H7 (cell line): ENCODE data around the gene RNF40. TPM values are rescaled to one million over a fixed set of nuclear protein-coding genes. Genes with fewer than 3 reads are reported as not detected.

Experiments
- DNase-seq: peaks from one replicate; pipeline ENCODE4 v3.0.0; 2012
- H3K27me3 ChIP-seq: 2 replicates; pipeline ENCODE4 v1.6.0; 2011; ENCODE audit warnings: mild to moderate bottlenecking, low read length; ENCODE audit not compliant: control insufficient read depth, insufficient read depth
- H3K36me3 ChIP-seq: replicated peaks from 2 replicates; pipeline ENCODE4 v1.5.1; 2011; ENCODE audit warnings: low read length; ENCODE audit not compliant: control insufficient read depth, insufficient read depth
- H3K4me3 ChIP-seq: 2 replicates; pipeline ENCODE4 v1.5.1; 2011; ENCODE audit warnings: low read depth, mild to moderate bottlenecking, control low read depth, low read length, moderate library complexity; ENCODE audit not compliant: insufficient read depth
- total RNA-seq: library from RNA; depleted of rRNA; stranded (reverse); fragments of >200 nt; shearing (Covaris generic); gene quantifications from 2 replicates; pipeline ENCODE4 v1.2.3, GENCODE V29; 2014

RNF40 gene
- total RNA-seq, 1 experiment from 2014 or later, result 72.6 TPM

DNA sequence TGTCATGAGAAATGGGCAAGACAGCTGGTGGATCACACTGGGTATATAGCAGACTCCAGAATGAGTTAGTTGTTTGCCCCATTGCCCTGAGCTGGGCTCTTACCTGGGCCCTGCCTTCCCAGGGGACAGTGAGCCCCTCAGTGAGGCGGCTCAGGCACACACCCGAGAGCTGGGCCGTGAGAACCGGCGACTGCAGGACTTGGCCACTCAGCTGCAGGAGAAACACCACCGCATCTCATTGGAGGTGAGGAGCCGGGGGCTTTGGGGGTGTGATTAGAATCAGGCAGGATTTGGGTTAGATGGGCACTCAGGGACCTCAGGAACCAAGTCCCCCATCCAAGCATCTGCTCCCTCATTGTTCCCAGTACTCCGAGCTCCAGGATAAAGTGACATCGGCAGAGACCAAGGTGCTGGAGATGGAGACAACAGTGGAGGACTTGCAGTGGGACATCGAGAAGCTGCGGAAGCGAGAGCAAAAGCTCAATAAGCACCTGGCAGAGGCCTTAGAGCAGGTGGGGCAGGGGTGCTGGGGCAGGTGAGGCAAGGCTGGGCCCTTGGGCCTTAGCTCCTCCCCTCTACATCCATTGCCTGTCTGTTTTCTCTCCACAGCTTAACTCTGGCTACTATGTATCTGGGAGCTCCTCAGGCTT, 2.8 kb downstream of the RNF40 start:
- no peak overlapping the region for H3K4me3 ChIP-seq
- no peaks in the 10 kb centered on the region for H3K27me3 ChIP-seq
- DNase-seq, result no peak
- H3K36me3 ChIP-seq, result peaks cover 57% of the 10 kb centered on the region

- H3K4me3 ChIP-seq, result no peak overlapping the region
- peaks cover 62% of the 10 kb centered on the region for H3K36me3 ChIP-seq
- H3K27me3 ChIP-seq, result no peaks in the 10 kb centered on the region
- DNase-seq, result no peak
These were observed 4.2 kb downstream of the RNF40 start for GRCh38 chr16:30766206-30766932.

DNA sequence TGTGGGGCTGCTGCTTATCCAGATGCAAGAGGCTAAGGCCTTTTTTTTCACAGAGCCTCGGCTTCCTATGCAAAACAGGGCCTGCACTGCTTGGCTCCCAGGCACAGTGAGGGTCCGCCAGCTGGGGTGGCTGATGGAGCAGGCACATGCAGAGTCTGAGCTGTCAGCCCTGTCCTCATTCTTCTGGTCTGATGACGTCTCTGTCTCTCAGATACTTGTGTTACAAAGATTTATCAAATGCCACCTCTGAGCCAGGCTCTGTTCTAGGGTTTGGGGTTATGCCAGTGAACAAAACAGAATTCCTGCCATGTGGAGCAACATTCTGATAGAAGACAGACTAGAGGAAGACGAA, 4.8 kb downstream of the RNF40 start:
- DNase-seq, result no peak
- H3K4me3 ChIP-seq, result no peak overlapping the region
- no peaks in the 10 kb centered on the region for H3K27me3 ChIP-seq
- H3K36me3 ChIP-seq, result peaks cover 66% of the 10 kb centered on the region

DNA sequence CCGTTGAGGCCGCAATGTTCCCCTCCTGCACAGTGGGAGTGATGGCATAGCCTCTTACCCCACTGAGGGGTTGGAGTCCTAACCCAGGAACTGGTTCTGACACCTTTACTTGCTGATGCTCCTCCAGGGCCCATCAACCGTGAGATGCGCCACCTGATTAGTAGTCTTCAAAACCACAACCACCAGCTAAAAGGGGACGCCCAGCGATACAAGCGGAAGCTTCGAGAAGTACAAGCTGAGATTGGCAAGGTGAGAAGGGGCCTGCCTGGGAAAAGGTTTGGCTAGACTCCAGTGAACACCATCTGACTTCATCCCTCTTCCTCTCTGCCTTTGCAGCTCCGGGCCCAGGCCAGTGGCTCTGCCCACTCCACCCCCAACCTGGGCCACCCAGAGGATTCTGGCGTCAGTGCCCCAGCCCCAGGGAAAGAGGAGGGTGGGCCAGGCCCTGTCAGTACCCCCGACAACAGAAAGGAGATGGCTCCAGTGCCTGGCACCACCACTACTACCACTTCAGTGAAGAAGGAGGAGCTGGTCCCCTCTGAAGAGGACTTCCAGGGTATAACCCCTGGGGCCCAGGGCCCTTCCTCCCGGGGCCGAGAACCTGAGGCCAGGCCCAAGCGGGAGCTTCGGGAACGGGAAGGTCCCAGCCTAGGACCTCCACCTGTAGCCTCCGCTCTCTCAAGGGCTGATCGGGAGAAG, 5.8 kb downstream of the RNF40 start:
- Histone ChIP-seq H3K36me3 (peaks cover 75% of the 10 kb centered on the region), H3K27me3 (no peaks in the 10 kb centered on the region), H3K4me3 (no peak overlapping the region)
- no peak for DNase-seq

DNA sequence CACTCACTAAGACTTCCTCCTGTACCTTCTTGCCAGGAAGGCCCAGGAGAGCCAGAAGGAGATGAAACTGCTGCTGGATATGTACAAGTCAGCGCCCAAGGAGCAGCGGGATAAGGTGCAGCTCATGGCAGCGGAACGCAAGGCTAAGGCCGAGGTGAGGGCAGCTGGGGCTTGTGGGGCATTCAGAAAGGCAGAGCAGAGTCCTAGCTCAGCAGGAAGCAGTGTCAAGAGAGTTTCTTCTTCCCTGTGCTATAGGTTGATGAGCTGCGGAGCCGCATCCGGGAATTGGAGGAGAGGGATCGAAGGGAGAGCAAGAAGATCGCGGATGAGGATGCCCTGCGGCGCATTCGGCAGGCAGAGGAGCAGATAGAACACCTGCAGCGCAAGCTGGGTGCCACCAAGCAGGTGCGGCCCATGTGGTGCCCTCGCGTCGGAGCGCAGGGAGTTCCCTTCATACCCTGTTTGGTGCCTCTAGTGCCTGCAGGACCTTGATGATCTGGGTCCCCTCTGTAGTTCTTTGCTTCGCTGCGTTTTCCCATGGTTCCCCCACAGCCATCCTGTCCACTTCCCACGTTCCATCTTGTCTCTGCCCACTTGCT, 6.6 kb downstream of the RNF40 start:
- Histone ChIP-seq H3K36me3 (peaks cover 74% of the 10 kb centered on the region), H3K27me3 (no peaks in the 10 kb centered on the region), H3K4me3 (no peak overlapping the region)
- no peak for DNase-seq

DNA sequence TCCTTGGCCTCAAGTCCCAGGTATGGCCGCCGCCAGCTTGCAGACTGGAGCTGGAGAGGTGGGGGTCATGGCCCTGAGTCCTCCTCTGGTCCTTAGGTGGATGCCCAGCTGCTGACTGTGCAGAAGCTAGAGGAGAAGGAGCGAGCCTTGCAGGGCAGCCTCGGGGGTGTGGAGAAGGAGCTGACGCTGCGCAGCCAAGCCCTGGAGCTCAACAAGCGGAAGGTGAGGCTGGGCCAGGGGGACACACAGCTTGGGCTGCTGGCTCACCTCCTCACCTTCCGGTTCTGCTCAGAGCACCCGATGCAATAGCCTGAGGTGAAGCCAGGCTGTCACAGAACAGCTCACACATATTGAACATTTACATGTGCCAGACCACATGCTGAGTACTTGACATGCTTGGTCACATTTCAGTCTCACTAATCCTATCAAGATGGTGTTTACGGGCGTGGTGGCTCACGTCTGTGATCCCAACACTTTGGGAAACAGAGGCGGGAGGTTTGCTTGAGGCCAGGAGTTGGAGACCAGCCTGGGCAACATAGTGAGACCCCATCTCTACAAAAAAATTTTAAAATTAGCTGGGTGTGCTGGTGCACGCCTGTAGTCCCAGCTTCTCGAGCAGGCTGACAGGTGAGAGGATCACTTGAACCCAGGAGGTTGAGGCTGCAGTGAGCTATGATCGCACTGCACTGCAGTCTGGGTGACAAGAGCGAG, 7.4 kb downstream of the RNF40 start:
- no peak for DNase-seq
- Histone ChIP-seq H3K36me3 (peaks cover 67% of the 10 kb centered on the region), H3K4me3 (no peak overlapping the region), H3K27me3 (no peaks in the 10 kb centered on the region)

GRCh38 chr16:30771726-30772125, 9.6 kb downstream of the RNF40 start:
- H3K27me3 ChIP-seq, result no peaks in the 10 kb centered on the region
- H3K4me3 ChIP-seq, result no peak overlapping the region
- DNase-seq, result no peak
- H3K36me3 ChIP-seq, result peaks cover 49% of the 10 kb centered on the region

GRCh38 chr16:30773826-30774225, 11.7 kb downstream of the RNF40 start:
- DNase-seq, result no peak
- peaks cover 32% of the 10 kb centered on the region for H3K36me3 ChIP-seq
- no peak overlapping the region for H3K4me3 ChIP-seq
- H3K27me3 ChIP-seq, result no peaks in the 10 kb centered on the region

DNA sequence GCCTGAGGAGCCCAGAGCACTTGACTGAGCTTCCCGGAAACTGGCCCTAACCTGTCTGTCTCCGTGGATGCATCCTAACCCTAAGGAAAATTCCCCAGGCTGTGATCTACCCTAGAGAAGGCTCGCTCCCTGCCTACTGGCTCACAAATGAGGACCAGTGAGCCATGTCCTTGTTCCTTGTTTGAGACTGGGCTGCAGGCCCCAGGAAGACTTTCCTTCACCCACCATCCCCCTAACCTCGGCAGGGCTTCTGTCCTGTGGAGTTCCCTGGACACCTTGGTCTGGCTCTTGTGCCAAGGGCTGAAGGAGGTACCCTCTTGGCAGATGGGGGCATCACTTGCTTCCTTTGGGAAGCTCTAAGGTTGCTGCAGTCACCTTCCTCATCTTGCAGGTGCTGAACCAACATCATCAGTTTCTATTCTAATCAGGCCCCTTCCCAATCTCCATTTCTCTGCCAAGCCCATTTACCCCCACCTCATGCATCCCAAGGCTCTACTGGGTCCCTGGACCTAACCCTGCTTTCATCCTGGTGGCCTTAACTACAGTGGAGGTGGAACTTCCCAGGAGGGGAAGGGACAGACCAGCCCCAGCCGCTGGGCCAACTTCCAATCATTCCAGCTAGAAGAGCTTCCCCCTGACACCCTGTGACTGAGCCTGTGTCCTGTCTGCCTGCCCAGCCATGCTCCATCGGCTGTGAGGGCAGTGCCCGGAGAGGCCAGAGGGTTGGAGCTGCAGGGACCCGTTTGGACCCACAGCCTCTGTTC, 12.4 kb downstream of the RNF40 start:
- DNase-seq, result no peak
- H3K36me3 ChIP-seq, result peaks cover 24% of the 10 kb centered on the region
- H3K4me3 ChIP-seq, result peak overlapping the region; percentile 67
- H3K27me3 ChIP-seq, result no peaks in the 10 kb centered on the region

GRCh38 chr16:30775131-30775391, 12.9 kb downstream of the RNF40 start:
- DNase-seq, result no peak
- H3K4me3 ChIP-seq, result peak overlapping the region; percentile 67
- H3K27me3 ChIP-seq, result no peaks in the 10 kb centered on the region
- H3K36me3 ChIP-seq, result peaks cover 22% of the 10 kb centered on the region

GRCh38 chr16:30775392-30776188, 13.5 kb downstream of the RNF40 start:
- H3K4me3 ChIP-seq, result peak overlapping the region; percentile 67
- H3K27me3 ChIP-seq, result no peaks in the 10 kb centered on the region
- peaks cover 19% of the 10 kb centered on the region for H3K36me3 ChIP-seq
- DNase-seq, result peak; percentile 99

- H3K36me3 ChIP-seq, result peaks cover 8% of the 10 kb centered on the region
- no peak overlapping the region for H3K4me3 ChIP-seq
- no peaks in the 10 kb centered on the region for H3K27me3 ChIP-seq
- DNase-seq, result no peak
These were observed 15.6 kb downstream of the RNF40 start for GRCh38 chr16:30777591-30778297.
